ENCODE measurements around the gene MAP7.

MAP7 gene

DNA sequence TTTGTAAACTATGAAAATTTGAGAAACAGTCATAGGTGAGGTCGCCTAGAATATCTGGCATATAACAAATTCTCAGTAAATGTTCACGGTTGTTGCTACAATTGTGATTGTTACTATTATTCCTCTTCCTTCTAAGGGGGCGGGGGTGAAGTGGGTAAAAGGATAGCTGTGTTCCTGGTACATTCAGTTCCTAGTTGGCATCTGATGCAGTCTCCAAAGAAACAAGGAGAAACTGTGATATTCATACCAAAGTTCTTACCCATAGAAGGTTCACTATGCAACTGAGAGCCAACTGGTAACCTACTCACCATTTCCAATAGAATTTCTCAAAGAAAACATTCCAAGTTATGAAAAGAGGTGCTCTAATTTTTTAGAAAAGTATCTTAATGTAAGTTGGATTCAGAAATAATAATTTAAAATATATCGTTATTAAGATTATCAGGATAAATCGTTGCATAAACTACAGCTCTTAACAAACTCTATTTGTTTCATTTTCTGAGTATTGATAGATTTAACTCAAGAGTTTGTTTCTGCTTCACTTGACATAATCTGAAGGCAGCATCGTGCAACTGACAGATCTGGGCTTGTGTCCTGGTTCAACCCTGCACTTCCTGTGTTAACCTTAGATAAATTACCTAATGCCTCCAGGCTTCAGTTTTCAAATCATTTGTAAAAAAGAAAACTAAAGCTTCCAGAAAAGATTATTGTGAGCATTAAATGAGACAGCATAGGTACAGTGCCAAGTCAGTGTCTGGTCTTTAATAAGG lies 13.3 kb upstream of the MAP7 start:
- no peak for DNase-seq

DNA sequence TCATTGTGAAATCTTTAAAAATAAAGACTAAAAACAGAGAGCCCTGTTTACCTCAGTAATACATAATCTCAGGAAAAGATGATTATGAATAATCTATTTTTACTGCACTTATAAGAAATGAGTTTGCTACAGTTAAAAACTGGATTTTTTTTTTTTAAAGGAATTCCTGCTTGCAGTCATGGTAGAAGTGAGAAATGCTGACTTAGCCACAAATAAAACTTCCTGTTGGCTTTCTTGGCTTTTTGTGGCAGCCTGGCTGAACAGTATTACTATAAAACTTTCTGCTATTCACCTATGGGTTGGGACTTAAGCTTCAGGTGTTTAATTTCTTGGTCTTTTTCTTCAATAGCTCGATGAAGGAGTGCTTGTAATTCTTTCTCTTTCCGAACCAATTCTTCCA lies 12.0 kb upstream of the MAP7 start:
- DNase-seq = no peak

DNA sequence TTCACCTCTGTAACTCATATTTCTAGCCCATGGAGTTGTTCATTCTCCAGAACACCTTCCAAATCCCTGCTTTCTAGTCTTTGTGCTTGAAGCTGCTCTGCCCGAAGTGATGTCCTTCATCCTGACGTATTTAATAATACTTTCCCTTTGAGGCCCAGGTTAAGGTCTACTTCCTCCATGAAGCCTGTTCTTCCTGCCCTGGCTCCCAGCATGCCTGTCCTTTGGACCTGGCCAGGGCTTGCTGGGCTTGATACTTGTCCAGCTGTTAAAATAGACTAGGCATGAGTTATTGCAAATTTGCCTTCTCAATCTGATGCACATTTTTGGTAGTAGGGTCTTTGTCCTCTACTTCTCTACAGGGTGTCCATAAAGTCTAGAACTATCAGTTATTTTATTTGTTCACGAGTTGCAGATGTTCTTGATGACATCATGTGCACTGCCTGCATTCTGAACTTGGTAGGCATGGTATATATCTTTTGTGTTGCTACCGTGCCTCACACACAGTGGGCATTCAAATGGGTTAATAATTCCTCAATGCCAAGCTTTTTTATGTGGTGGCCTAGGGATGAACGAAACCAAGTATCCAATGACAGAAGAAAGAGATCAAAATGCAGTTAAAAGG lies 3.1 kb upstream of the MAP7 start:
- no peak for DNase-seq

DNA sequence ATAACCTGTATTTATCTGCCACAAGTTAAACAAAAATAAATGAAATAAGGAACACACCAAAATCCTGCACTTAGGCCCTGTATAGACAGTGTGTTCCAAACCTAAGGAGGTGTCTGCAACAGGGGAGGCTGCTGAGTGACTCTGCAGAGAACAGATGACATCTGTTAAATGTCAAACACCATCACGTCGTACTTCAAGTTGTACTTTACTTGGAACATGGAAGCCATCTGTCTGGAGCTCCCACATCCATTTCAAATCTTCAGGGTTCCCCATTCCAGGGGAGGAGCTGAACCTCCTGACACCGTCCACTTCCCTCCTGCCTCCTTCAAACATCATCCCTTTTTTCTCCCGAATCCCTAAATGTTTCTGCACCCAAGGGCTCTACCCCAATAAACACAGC lies 1.8 kb upstream of the MAP7 start:
- DNase-seq = no peak

DNA sequence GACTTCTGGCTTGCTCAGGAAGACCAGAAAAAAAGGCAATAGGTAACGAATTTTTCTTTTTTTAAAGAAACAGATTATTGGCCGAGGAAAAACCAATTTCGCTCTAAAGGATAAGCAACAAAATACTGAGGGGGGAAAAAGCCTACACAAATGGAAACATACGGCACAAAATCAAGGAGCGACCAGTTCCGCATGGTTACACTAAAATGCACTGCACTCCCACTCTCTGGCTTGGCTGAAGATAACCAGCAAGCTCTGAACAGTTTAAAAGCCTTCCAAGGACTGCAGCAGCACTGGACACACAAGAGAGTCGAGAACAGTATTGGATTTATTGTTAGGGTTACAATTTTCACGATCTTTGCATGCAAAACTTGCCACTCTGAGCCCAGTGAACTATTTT lies 881 bp upstream of the MAP7 start:
- DNase-seq = no peak

DNA sequence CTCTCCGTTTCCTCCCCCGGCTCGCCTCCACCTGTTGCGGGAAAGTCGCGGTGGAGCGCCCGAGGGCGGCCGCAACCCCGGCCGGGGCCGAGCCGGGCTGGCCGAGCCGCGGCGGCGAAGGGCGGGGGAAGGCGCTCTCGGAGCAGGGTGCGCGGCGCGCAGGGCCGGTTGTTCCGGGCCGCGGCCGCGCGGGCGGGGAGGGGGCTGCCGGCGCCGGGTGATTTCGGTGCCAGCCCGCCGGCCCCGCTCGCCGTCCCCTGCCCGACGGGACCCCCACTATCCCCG lies 235 bp downstream of the MAP7 start:
- DNase-seq = peak; percentile 20

DNA sequence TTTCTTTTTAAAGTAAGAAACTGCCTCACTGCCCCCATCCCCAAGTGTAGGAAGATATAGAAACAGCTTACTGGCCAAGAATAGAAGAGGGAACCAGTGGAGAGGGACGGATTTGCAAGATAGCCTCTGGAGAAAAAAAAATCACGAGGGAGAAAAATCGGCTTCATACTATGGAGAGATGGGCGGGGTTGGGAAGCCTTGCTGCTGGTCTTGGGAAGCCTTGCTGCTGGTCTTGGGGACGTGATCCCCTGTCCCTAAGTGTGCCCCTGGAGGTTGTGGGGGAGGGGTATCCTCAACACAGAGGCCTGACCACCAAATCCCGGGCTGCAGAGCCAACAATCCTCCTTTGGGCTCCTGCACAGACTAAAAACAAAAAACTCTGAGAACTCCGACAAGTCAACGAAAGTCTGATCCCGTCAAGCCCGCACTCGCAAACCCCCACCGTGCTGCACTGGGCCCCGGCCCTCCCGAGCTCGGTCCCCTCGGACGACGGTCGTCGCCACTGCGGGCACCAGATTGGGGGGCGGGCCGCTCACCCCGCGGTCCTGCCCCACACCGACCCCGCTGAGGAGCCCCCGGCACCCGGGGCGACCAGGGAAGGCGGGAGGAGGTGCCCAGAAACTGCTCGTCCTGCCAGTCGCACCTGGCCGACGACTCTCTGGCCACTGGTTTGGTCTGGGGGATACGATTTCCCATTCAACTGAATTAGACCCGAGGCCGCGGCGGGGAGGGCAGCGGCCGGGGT lies 750 bp downstream of the MAP7 start:
- no peak for DNase-seq

DNA sequence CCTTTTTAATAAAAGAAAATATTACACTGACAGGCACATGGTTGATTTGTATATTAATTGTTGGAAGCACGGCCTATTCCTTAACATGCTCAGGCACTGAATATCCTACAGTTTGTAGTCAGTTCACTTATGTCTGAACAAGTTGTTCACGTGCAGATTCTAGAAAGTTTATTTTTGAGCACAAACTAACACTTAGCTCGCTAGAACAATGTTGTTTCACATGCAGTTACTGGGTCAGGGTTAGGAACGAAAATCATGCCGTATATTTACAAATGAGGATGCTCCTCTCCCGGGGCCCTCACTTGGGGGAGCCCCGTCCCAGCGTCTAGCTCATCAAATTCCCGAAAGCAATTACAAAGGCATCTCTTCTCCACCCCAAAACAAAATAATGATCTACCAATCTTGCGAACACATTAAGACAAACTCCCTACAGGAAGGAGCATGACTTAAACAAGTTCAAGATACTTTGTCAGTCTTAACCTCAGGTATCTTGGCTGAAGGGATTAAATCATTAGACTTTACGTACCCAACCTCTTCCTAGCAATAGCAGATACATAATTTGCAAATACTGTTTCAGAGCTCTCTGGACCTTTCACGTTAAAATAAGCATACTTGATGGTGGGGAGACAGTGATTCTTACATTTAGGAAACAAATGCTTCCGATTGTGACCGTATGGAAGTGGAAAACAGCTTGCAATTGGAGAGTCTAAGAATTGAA lies 1.5 kb downstream of the MAP7 start:
- DNase-seq = no peak

DNA sequence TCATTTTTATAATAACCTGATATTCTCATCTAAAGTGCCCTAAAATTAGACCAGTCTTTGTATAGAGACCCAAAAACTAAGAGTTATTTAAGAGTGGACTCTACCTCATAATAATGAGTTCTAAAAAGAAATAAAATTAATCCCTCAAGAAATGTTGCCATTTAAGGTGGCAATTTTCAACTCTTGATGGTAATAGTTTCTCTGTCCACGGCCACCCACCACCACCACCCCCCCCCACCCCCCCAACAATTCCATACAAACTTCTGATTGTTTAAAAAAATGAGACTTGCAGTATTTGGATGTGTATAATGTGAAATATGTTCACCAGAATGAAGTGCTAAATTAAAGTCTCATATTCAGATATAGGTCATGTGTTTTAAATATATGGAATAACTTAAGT lies 2.4 kb downstream of the MAP7 start:
- DNase-seq = no peak

DNA sequence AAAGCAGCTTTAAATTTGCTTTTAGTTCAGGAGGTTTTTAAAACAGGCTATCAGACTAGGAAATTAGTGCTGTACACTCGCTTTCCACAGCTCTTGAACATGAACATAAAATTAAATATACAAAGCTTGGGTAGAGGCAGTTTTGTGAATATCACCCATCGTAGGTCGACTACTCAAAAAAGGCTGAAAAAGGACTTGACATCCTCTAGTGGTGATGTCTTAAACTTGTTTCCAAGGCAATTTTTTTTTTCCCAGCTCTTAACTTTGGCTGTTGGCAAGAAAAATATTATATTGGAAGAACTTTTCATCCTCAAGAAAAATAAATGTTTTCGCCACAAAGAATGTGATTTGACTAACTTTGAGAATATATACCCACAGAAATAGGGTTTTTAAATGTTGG lies 2.9 kb downstream of the MAP7 start:
- peak; percentile 10 for DNase-seq

DNA sequence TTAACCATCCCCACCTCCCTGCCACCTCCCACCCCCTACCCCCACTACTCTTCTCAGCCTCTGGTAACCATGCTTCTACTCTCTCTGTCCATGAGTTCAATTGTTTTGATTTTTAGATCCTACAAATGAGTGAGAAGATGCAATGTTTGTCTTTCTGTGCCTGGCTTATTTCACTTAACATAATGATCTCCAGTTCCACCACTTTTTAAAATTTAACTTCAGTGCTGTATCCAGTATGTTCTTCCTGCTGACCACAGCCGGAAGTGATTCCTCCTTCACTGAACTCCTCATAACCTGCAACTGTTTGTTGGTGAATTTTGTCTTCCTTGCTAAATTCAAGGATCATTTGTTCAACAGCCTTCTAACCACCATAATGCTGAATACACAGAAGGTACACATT lies 3.9 kb downstream of the MAP7 start:
- no peak for DNase-seq

DNA sequence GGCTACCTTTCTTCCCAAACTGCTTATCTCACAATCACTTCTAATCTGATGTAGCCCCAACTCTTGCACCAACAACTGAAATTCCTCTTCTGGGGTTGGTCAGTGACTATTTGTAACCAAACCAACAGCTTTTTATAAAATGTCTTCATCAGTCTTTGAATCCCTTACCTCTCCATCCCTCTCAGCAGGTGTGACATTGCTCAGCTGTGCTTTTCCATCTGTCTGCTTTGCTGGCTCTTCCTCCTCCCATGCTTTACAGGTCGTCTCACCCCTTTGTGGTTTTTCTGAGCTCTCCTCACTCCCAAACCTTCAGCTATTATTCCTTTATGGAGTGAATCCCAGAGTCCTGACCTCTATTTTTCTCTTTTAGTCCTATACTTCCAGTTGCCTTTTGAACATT lies 5.9 kb downstream of the MAP7 start:
- DNase-seq = no peak

DNA sequence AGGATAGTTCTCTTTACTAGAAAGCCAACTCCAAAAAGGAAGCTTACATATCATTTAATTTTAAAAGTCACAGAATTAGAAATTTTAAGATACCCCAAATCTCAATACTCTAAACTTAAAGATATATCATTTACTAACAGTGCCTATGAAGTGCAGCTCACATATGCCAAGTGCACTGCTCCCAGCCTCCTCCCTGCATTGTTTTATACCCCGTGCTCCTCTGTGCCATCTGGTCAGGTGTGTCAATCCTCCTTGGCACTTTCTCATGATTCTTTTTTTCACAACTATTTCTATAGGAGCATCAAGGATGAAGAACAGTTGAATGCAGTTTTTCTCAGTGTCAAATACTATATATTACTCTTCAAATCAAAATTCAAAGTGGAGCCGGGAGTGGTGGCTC lies 8.8 kb downstream of the MAP7 start:
- DNase-seq = no peak

DNA sequence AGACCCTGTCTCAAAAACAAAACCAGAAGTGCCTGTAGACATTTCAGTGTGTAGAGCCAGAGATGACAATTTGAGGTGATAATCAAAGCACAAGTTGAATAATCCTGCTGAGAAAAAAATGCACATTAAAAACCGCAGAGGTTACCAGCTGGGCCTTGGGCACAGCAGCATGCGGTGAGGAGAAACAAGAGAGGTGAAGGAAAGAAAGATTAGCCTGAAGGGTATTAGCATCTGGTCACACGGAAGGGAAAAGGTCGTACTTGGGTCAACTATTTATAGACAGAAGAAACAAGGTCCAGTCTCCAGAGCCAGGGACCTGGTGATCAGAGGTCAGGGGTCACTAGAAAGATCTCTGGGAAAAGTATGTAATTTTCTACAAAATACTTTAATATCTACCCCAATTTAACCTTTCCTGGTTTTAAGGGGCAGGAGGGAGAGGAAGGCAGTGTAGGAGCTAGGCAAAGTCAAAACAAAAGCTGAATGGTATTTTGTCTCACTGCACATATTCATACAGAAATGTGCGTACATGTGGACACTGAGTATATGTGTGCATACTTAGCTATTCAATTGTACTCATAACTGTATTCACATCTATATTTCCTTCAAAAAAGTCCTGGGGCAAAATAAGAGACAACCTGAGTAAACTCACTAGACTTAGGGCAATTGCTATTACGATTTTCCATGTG lies 10.1 kb downstream of the MAP7 start:
- no peak for DNase-seq

DNA sequence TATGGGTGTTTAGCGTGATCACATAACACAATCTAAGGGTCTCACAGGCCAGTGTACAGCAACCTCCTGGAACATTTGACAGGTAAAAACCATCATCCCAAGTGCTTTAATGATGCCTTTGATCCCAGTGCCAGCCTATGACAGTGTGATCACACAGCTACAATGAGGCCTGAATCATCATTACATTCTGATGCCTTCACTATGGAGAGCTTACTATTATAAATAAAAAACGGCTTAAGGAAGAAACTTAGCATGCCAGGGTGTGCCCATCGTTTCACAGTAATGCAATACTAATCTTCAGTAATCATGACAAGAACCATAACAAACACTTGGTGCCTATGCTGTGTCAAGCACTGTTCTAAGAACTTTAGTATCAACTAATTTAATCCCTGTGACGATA lies 11.4 kb downstream of the MAP7 start:
- no peak for DNase-seq

DNA sequence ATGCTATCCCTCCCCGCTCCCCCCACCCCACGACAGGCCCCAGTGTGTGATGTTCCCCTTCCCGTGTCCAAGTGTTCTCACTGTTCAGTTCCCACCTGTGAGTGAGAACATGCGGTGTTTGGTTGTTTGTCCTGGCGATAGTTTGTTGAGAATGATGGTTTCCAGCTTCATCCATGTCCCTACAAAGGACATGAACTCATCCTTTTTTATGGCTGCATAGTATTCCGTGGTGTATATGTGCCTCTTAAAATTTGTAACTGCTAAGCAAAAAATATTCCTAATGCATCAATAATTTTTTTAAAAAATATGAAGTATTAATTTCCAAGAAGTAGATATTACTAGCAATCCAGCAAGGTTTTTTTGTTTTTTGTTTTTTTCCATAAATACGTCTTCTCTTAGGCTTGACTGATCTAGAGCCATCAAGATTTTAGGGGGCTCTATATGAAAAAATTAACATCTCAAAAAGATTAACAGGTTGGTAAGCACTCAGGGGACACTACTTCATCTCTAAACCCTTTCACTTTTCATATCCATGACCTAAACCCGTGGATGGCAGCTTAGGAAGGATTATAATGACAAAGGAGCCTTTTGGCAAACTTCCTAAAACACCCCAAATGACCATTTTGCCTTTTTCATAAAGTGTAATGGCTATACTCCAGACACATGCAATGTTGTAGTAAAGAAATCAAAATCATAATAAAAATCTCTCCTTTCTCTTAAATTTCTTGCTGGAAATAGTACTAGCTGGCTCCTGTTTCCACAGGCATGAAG lies 14.2 kb downstream of the MAP7 start:
- no peak for DNase-seq

DNA sequence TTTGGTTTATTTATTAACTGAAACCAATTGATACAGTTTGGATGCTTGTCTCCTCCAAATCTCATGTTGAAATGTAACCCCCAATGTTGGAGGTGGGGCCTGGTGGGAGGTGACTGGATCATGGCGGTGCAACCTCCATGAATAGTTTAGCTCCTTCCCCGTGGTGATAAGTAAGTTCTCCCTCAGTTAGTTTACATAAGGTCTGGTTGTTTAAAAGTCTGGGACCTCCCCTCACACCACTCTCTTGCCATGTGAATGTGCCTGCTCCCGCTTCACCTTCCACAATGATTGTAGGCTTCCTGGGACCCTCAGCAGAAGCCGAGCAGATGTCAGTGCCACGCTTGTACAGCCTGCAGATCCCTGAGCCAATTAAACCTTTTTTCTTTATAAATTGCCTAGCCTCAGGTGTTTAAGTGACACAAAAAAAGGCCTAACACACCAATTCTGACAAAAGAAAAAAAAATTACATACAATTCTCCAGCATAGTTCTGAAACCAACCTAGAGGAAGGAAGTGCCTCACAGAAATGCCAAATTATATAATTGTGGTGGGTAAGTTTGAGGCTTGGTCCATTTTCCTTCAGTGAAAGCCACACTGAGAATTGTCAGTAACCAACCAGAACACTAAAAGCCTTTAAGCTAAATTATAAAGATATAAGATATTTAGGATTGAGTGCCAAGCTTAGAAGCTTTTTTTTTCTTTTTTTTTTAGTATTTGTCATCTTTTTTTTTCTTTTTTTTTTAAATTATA lies 15.0 kb downstream of the MAP7 start:
- no peak for DNase-seq

DNA sequence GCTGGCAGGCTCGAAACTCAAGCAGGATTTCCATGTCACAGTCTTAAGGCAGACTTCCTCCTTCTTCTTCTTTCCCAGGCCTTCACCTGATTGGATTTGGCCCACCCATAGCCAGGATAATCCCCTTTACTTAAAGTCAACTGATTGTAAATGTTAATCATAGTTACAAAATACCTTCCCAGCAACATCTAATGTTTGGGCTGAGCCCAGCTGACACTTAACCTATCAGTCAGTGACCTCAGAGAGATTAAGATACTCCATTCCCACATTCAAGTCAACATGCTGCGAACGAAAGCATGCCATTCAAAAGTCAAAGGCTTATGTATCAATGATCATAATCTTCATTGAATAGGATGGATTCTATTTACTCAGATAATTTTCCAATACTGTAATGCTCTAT lies 16.0 kb downstream of the MAP7 start:
- no peak for DNase-seq

DNA sequence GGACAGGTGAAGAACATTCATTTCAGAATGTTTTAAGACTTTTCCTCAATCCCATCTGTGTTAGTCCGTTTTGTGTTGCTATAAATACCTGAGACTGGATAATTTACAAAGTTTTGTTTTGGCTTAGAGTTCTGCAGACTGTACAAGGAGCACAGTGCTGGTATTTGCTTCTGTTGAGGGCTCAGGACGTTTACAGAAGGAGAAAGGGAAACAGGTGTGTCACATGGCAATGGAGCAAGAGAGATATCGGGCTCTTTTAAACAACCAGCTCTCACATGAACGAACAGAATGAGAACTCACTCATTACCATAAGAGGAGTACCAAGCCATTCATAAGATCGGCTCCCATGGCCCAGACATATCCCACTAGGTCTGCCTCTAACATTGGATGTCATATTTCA lies 16.7 kb downstream of the MAP7 start:
- no peak for DNase-seq

DNA sequence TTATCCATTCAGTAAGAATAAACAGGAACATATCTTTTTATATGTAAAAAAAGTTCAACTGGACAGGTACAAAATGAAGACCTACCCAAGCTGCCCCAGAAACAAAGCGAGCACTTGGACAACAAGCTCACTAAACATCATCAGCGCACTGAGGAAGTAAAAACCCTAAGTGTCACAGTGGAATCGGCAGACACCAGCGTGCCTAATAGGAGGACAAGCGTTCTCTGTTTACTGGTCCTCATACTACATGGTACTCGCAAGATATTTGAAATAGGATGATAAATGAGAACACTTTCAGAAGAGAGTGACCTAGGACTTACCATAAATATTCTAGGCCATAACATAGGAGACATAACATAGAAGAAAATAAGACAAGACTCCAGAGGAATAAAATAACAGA lies 18.2 kb downstream of the MAP7 start:
- DNase-seq = no peak

DNA sequence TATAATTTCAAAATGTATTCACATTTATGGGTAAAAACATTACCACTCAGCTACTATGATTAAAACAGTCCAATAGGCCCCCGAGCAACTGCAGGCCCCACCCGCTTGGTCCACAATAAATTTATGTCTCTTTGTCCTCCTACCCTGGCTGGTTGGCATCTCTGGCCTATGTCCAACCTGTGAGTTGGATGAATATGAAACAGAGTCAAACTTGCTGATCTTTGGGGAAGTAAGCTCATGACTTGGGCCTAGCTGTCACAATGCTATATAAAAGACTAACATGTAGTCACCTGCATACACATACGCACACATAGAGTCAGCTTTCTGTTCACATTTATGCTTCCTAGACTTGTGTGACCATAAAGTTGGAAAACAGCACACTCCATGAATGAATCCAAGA lies 20.5 kb downstream of the MAP7 start:
- DNase-seq = no peak

DNA sequence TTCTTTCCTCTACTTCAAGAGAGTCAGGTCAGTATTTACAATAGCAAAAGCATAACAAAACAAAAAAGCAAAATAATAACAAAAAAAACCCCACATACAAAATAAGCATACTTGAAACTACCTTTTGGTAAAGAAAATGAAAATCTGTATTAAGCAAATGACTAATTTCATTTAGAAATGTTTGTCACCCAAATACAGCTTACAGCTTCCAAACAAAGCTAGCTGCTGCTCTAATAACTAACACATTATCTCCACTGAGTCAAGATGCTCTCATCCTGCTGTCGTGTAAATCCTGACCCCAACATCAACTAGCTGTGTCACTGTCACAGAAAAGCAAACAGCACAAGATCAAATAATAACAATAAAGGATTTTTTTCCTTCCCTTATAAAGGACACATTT lies 21.7 kb downstream of the MAP7 start:
- DNase-seq = no peak

All from NCI-H1092 treated with DMSO at 0.1 percent for 48 hours (cell line).